BLaER1 treated with 17β-estradiol and CSF1 and Interleukin-3, amounts not matched to agents 10 nM and 100 nM (cell line): ENCODE results near the gene PDHX.

ENCODE experiments used
- H3K27ac ChIP-seq, 11 experiments: shearing (Covaris generic); formaldehyde crosslinking; 2 replicates each; pipeline ENCODE4 v1.8.1; 2022
- H3K27me3 ChIP-seq, 11 experiments: shearing (Covaris generic); formaldehyde crosslinking; 2 replicates each; pipeline ENCODE4 v1.8.1; 2022
- H3K36me3 ChIP-seq, 11 experiments: shearing (Covaris generic); formaldehyde crosslinking; 2 replicates each; pipeline ENCODE4 v1.8.1; 2022
- H3K4me1 ChIP-seq, 10 experiments: shearing (Covaris generic); formaldehyde crosslinking; 2 replicates each; pipeline ENCODE4 v1.8.1; 2022
- H3K4me2 ChIP-seq, 11 experiments: shearing (Covaris generic); formaldehyde crosslinking; 2 replicates each; pipeline ENCODE4 v1.8.1; 2022
- H3K4me3 ChIP-seq, 10 experiments: shearing (Covaris generic); formaldehyde crosslinking; 2 replicates each; pipeline ENCODE4 v1.8.1; 2022
- H3K9ac ChIP-seq, 11 experiments: shearing (Covaris generic); formaldehyde crosslinking; 2 replicates each; pipeline ENCODE4 v1.8.1; 2022
- H3K9me3 ChIP-seq, 11 experiments: shearing (Covaris generic); formaldehyde crosslinking; replicated peaks in 1 of 11; 2 replicates each; pipeline ENCODE4 v1.8.1; 2022
- H4K20me1 ChIP-seq, 11 experiments: shearing (Covaris generic); formaldehyde crosslinking; 2 replicates each; pipeline ENCODE4 v1.8.1; 2022
- Cebpa-rat ChIP-seq, 11 experiments: shearing (Covaris generic); IDR thresholded peaks; 2 replicates each; pipeline ENCODE4 v1.8.1; 2022

Gene PDHX

DNA sequence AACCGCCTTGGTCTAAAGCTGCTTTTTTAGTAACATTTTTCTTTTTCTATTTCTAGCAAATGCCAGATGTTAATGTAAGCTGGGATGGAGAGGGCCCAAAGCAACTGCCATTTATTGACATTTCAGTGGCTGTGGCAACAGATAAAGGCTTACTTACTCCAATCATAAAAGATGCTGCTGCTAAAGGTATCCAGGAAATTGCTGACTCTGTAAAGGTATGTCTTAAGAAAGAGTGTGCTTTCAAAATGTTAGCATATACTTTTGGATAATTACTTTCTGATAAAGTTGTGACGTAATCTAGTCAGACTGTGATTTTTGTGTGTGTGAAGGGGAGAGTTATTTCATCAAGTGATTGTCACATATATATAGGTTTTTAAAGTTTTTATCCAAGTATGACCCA is 68.1 kb downstream of the PDHX start:
- no peak overlapping the region for H3K4me2 ChIP-seq
- H4K20me1 ChIP-seq: no peaks in the 10 kb centered on the region
- no peaks in the 10 kb centered on the region; a peak in 1 of 22 replicates for H3K27me3 ChIP-seq
- H3K9ac ChIP-seq: no peak overlapping the region
- TF ChIP-seq Cebpa-rat (IDR thresholded peaks at IDR 0.05): no peak
- no peak overlapping the region for H3K27ac ChIP-seq
- peaks cover 11 to 32% (median 25%) of the 10 kb centered on the region in 11 experiments; a peak in 17 of 22 replicates for H3K9me3 ChIP-seq
- peaks cover 33 to 55% (median 46%) of the 10 kb centered on the region in 11 experiments for H3K36me3 ChIP-seq
- H3K4me1 ChIP-seq: peaks cover 25 to 30% (median 30%) of the 10 kb centered on the region in 10 experiments
- no peak overlapping the region for H3K4me3 ChIP-seq

DNA sequence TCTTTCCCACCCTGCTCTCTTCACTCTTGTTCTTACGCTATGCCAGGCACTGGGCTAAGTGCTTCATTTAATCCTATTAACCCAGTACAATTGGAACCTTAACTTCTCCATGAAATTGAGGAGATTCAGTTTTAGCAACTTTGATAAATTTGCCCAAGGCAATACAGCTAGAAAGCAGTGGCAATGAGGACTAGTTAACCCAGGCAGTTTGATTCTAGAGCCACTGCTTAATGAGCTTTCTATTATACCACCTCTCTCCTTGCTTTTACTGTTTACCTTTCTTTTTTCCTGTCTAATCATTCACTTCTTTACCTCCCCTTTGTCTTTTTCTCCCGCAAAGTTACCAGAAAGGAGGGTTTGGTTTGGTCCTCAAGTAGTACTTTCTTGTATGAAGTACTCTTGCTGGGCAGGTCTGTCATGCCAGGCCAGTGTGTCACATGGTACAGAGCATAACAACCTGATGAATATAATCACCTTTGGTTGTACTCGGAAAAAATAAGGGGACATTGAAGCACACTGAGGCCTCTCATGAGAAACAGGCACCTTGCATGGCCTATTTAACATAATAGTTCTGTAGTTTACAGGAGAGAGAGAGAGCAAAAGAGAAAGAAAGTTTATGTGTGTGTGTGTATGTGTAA is 70.6 kb downstream of the PDHX start:
- Histone ChIP-seq H3K27ac (no peak overlapping the region), H3K9ac (no peak overlapping the region), H3K4me3 (no peak overlapping the region), H3K4me1 (peaks cover 25 to 40% (median 34%) of the 10 kb centered on the region in 10 experiments), H3K9me3 (peaks cover 4 to 25% (median 17%) of the 10 kb centered on the region in 11 experiments; a peak in 12 of 22 replicates), H3K4me2 (peak overlapping the region in 8 of 11 experiments; percentile 2 to 83 (median 72); a peak in 8 of 22 replicates), H4K20me1 (no peaks in the 10 kb centered on the region), H3K27me3 (no peaks in the 10 kb centered on the region; a peak in 1 of 22 replicates), H3K36me3 (peaks cover 30 to 60% (median 47%) of the 10 kb centered on the region in 11 experiments)
- no peak for TF ChIP-seq Cebpa-rat (IDR thresholded peaks at IDR 0.05)

DNA sequence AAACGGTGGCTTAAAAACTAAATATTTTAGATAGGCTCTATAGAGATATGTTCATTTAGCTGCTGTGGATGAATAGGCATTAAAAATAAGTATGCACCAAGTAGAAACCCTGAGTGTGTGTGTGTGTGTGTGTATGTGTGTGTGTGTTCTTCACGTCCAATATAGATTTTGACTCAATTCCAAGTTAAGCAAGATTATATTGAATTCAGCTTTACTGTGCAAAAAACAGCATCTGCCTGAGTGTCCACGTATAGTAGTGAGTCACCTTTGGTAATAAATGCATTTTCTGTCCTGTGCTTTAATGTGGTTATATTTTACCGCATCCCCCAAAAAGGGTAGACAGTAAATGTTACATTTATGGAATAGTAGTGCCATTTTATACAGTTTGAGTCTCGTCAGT is 71.2 kb downstream of the PDHX start:
- Histone ChIP-seq H3K9ac (no peak overlapping the region), H3K4me3 (no peak overlapping the region), H3K36me3 (peaks cover 31 to 66% (median 51%) of the 10 kb centered on the region in 11 experiments), H4K20me1 (no peaks in the 10 kb centered on the region), H3K4me2 (peak overlapping the region; percentile 2 to 83 (median 72); a peak in 15 of 22 replicates), H3K27ac (0 out of 22 replicates have a peak overlapping the region, but pooled peaks of 1 of the 11 experiments have one; percentile 23), H3K27me3 (no peaks in the 10 kb centered on the region; a peak in 1 of 22 replicates), H3K9me3 (peaks cover 4 to 25% (median 17%) of the 10 kb centered on the region in 11 experiments; a peak in 12 of 22 replicates), H3K4me1 (peaks cover 25 to 40% (median 34%) of the 10 kb centered on the region in 10 experiments)
- no peak for TF ChIP-seq Cebpa-rat (IDR thresholded peaks at IDR 0.05)

GRCh38 chr11:34988294-34989255 is 72.2 kb downstream of the PDHX start:
- H3K4me3 ChIP-seq: peak overlapping the region in 3 of 10 experiments; percentile 6 to 13 (median 7); a peak in 3 of 20 replicates

DNA sequence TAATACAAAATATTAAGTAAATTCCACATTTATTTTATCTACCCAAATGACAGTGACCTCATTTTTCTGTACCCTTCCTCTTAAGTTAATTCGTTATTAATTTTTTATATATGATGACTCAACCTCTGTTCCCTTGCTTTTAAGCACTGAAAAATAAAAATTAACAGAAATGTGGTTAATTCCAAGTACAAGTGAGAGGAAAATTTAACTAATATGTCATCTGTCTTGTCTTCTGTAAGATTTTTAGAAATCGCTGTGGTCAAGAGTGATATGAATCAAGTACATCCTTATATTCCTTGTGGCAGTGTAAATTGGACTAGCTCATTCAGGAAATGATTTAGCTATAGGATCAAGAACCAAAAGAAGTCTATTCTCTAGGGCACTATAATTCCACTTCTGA is 74.5 kb downstream of the PDHX start:
- H3K9me3 ChIP-seq: peaks cover 0 to 3% (median 0%) of the 10 kb centered on the region in 11 experiments; a peak in 3 of 22 replicates
- peaks cover 25 to 40% (median 34%) of the 10 kb centered on the region in 10 experiments for H3K4me1 ChIP-seq
- H3K36me3 ChIP-seq: peaks cover 26 to 70% (median 40%) of the 10 kb centered on the region in 11 experiments; a peak in 21 of 22 replicates
- H3K27ac ChIP-seq: no peak overlapping the region
- H4K20me1 ChIP-seq: no peaks in the 10 kb centered on the region
- no peaks in the 10 kb centered on the region for H3K27me3 ChIP-seq
- H3K4me2 ChIP-seq: no peak overlapping the region
- no peak for TF ChIP-seq Cebpa-rat (IDR thresholded peaks at IDR 0.05)
- H3K4me3 ChIP-seq: no peak overlapping the region
- H3K9ac ChIP-seq: no peak overlapping the region

More at GRCh38 chr11:34988294-34989255, 72.2 kb downstream of the PDHX start:
- TF ChIP-seq Cebpa-rat (IDR thresholded peaks at IDR 0.05): no peak
- H4K20me1 ChIP-seq: no peaks in the 10 kb centered on the region
- H3K9me3 ChIP-seq: peaks cover 4 to 25% (median 17%) of the 10 kb centered on the region in 11 experiments; a peak in 12 of 22 replicates
- H3K27ac ChIP-seq: peak overlapping the region in 10 of 11 experiments; percentile 15 to 55 (median 34); a peak in 16 of 22 replicates
- peaks cover 25 to 40% (median 34%) of the 10 kb centered on the region in 10 experiments for H3K4me1 ChIP-seq
- peak overlapping the region; percentile 59 to 83 (median 72) for H3K4me2 ChIP-seq
- H3K27me3 ChIP-seq: no peaks in the 10 kb centered on the region; a peak in 1 of 22 replicates
- no peak overlapping the region; a peak in 2 of 22 replicates for H3K9ac ChIP-seq
- peaks cover 39 to 76% (median 55%) of the 10 kb centered on the region in 11 experiments for H3K36me3 ChIP-seq

DNA sequence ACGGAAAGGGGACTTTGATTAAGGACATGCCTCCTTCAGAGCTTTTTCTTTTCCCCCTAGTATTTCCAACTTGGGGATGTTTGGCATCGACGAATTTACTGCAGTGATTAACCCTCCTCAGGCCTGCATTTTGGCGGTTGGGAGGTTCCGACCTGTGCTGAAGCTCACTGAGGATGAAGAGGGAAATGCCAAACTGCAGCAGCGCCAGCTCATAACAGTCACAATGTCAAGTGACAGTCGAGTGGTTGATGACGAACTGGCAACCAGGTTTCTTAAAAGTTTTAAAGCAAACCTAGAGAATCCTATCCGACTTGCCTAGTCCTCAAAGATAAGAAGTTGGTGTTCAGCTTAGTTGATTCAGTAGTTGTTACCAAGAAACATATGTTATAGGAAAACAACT is 78.4 kb downstream of the PDHX start:
- no peak overlapping the region for H3K9ac ChIP-seq
- no peaks in the 10 kb centered on the region; a peak in 3 of 22 replicates for H3K9me3 ChIP-seq
- peaks cover 16 to 54% (median 25%) of the 10 kb centered on the region in 11 experiments; a peak in 17 of 22 replicates for H3K36me3 ChIP-seq
- H3K27me3 ChIP-seq: no peaks in the 10 kb centered on the region
- no peak for TF ChIP-seq Cebpa-rat (IDR thresholded peaks at IDR 0.05)
- H3K4me1 ChIP-seq: peaks cover 19 to 36% (median 27%) of the 10 kb centered on the region in 10 experiments
- no peak overlapping the region for H3K4me3 ChIP-seq
- H4K20me1 ChIP-seq: no peaks in the 10 kb centered on the region
- H3K4me2 ChIP-seq: no peak overlapping the region
- no peak overlapping the region for H3K27ac ChIP-seq

DNA sequence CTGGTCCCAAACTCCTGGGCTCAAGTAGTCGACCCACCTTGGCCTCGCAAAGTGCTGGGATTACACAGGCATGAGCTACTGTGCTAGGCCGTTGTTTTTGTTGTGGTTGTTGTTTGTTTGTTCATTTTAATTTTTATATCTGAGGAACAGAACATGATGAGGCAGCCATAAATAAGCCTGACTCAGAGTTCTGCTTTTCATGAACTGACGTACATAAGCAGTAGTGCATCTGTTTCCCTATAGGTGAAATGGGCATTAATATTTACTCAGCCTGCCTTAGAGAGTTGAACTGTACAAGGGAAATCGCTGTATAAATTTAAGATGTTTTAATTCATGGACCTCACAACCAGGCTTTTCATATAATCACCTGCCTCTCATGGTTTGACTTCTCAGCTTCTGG is 80.5 kb downstream of the PDHX start:
- peak overlapping the region in 5 of 11 experiments; percentile 22 to 86 (median 64); a peak in 8 of 22 replicates for H3K27ac ChIP-seq
- H3K9ac ChIP-seq: peak overlapping the region in 3 of 11 experiments; percentile 3 to 59 (median 19); a peak in 3 of 22 replicates
- peaks cover 14 to 39% (median 25%) of the 10 kb centered on the region in 10 experiments for H3K4me1 ChIP-seq
- peaks cover 8 to 33% (median 19%) of the 10 kb centered on the region in 11 experiments; a peak in 15 of 22 replicates for H3K36me3 ChIP-seq
- H4K20me1 ChIP-seq: no peaks in the 10 kb centered on the region
- H3K4me2 ChIP-seq: peak overlapping the region in 3 of 11 experiments; percentile 48 to 67 (median 55); a peak in 5 of 22 replicates
- no peak for TF ChIP-seq Cebpa-rat (IDR thresholded peaks at IDR 0.05)
- peaks cover 0 to 5% (median 0%) of the 10 kb centered on the region in 11 experiments; a peak in 2 of 22 replicates for H3K9me3 ChIP-seq
- no peak overlapping the region for H3K4me3 ChIP-seq
- H3K27me3 ChIP-seq: no peaks in the 10 kb centered on the region

DNA sequence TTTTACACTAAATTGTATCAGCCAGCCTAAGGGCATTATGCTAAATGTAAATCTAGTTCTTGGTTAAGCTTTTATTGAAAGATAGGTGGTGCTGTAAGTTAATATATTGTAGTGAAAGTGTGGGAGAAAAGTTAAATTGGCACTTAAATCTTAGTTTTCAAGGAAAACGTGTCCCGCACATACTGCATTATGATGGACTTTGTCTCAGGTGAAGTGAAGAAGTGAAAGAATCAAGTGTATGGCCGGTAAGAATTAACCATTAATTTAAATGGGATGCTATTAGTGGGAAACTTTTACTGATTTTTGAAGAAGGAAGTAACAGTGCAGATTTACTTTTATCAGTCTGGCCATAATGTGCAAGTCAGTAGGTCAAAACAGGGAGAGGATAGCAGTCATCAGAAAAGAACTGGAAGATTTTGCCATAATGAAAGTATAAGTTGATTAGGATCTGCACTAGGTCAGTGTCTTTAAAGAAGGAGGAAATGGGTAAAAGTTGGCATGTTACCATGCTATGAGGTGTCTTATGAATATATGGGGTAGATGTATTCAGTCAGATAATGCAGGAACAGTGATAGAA is 81.6 kb downstream of the PDHX start:
- Histone ChIP-seq H4K20me1 (no peaks in the 10 kb centered on the region), H3K27ac (peak overlapping the region; percentile 3 to 86 (median 29); a peak in 17 of 22 replicates), H3K27me3 (no peaks in the 10 kb centered on the region), H3K36me3 (peaks cover 2 to 22% (median 13%) of the 10 kb centered on the region in 11 experiments; a peak in 14 of 22 replicates), H3K9ac (peak overlapping the region in 3 of 11 experiments; percentile 22 to 25 (median 24); a peak in 5 of 22 replicates), H3K9me3 (peaks cover 0 to 5% (median 0%) of the 10 kb centered on the region in 11 experiments; a peak in 2 of 22 replicates), H3K4me2 (peak overlapping the region; percentile 9 to 67 (median 48); a peak in 18 of 22 replicates), H3K4me1 (peaks cover 14 to 39% (median 25%) of the 10 kb centered on the region in 10 experiments), H3K4me3 (no peak overlapping the region)
- TF ChIP-seq Cebpa-rat (IDR thresholded peaks at IDR 0.05): no peak
